ENCODE measurements around the gene PCDHA9. TPM values are rescaled to one million over a fixed set of nuclear protein-coding genes. Genes with fewer than 3 reads are reported as not detected.

The PCDHA9 gene
- total RNA-seq, 1 experiment from 2014 or later: 0.55 TPM

DNA sequence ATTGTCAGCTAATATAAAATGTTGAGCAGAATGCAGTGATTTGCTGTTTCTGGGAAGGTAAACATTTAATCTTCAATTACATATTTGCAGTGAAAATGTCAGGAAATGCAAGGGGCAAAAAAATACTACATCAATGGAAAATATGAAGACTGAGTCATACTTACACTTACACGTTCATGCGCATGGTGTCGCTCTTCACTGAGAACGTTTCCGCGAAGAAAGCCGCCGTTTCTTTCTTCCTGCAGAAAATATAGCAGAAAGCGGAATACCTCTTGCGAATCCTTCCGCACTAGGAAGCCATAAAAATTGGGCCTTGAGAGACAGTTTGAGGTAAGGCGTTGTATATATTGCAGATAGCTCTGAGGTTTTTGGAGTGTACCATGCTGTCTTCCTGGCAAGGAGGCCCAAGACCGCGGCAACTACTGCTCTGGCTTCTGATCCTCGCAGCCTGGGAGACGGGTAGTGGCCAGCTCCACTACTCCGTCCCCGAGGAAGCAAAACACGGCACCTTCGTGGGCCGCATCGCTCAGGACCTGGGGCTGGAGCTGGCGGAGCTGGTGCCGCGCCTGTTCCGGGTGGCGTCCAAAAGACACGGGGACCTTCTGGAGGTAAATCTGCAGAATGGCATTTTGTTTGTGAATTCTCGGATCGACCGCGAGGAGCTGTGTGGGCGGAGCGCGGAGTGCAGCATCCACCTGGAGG is 33.9 kb downstream of the PCDHA9 start, which contains the start of gene PCDHA13:
Gene PCDHA13 (plus strand): TSS at position 236 of the 702 bp plus-strand sequence. CDS start 145 bp downstream, at position 381.
- no peak within 1 kb of the TSS for H2BK5ac ChIP-seq (ENCODE audit: insufficient read length, low read length)
- no peaks in the 10 kb centered on the region for H3K9me3 Mint-ChIP-seq
- H3K56ac ChIP-seq (ENCODE audit: insufficient read length, low read depth, low read length): no peak within 1 kb of the TSS
- no peak within 1 kb of the TSS for H3K4ac ChIP-seq (ENCODE audit: low read depth, low read length)
- H3K27ac Mint-ChIP-seq: no peak within 1 kb of the TSS
- H3K18ac ChIP-seq (ENCODE audit: insufficient read length, low read depth, low read length): no peak within 1 kb of the TSS
- H4K20me1 ChIP-seq (ENCODE audit: control insufficient read depth, insufficient read depth, insufficient read length): no peaks in the 10 kb centered on the region
- no peaks in the 10 kb centered on the region for H3K9me3 ChIP-seq (ENCODE audit: control insufficient read depth, low read depth, low read length)
- H4K91ac ChIP-seq (ENCODE audit: insufficient read length, low read depth, low read length): no peak within 1 kb of the TSS
- H3K14ac ChIP-seq (ENCODE audit: insufficient read depth, low read length): no peak within 1 kb of the TSS
- H3K27ac ChIP-seq (ENCODE audit: insufficient read length, low read depth, low read length): no peak within 1 kb of the TSS
- TF ChIP-seq, protein P1, sequence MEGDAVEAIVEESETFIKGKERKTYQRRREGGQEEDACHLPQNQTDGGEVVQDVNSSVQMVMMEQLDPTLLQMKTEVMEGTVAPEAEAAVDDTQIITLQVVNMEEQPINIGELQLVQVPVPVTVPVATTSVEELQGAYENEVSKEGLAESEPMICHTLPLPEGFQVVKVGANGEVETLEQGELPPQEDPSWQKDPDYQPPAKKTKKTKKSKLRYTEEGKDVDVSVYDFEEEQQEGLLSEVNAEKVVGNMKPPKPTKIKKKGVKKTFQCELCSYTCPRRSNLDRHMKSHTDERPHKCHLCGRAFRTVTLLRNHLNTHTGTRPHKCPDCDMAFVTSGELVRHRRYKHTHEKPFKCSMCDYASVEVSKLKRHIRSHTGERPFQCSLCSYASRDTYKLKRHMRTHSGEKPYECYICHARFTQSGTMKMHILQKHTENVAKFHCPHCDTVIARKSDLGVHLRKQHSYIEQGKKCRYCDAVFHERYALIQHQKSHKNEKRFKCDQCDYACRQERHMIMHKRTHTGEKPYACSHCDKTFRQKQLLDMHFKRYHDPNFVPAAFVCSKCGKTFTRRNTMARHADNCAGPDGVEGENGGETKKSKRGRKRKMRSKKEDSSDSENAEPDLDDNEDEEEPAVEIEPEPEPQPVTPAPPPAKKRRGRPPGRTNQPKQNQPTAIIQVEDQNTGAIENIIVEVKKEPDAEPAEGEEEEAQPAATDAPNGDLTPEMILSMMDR (conservative IDR thresholded peaks at IDR 0.05): no peak
- no peak within 1 kb of the TSS for H4K5ac ChIP-seq (ENCODE audit: insufficient read length, low read depth, low read length)
- no peak within 1 kb of the TSS for H2AFZ ChIP-seq (ENCODE audit: low read length)
- peak; percentile 38 for DNase-seq
- no peaks in the 10 kb centered on the region for H3K79me1 ChIP-seq (ENCODE audit: insufficient read depth, low read depth, low read length, poor library complexity, severe bottlenecking)
- peak within 1 kb of the TSS in 1 of 2 experiments; percentile 33; a peak in 2 of 5 replicates for H3K4me3 Mint-ChIP-seq
- H2BK15ac ChIP-seq (ENCODE audit: low read depth, low read length): no peak within 1 kb of the TSS
- no peak within 1 kb of the TSS for H2BK120ac ChIP-seq (ENCODE audit: low read depth, low read length, poor library complexity, severe bottlenecking)
- H4K8ac ChIP-seq (replicated peaks; ENCODE audit: insufficient read length, low read depth, low read length): no peak within 1 kb of the TSS
- H3K4me2 ChIP-seq (ENCODE audit: insufficient read depth, insufficient read length, low read length): no peak within 1 kb of the TSS
- peaks cover 2% of the 10 kb centered on the region for H3K23me2 ChIP-seq (ENCODE audit: insufficient read length, low read depth, low read length, poor library complexity, severe bottlenecking)
- no peak within 1 kb of the TSS for H2AK5ac ChIP-seq (ENCODE audit: insufficient read length, low read length)
- H3K4me1 Mint-ChIP-seq: no peaks in the 10 kb centered on the region; a peak in 1 of 4 replicates
- no peak within 1 kb of the TSS for H2BK20ac ChIP-seq (ENCODE audit: low read depth, low read length, poor library complexity, severe bottlenecking)
- peaks cover 2% of the 10 kb centered on the region; the same call in 1 of the 2 replicates for H3K79me2 ChIP-seq (ENCODE audit: insufficient read depth, low read length)
- H3K4me1 ChIP-seq (ENCODE audit: insufficient read depth, low read length): no peaks in the 10 kb centered on the region
- H3K36me3 Mint-ChIP-seq (ENCODE audit: insufficient read depth in 1 of 3, low read depth in 3 of 3): peaks cover 4 to 13% (median 4%) of the 10 kb centered on the region in 3 experiments
- H3K23ac ChIP-seq (ENCODE audit: insufficient read length, low read depth, low read length): no peak within 1 kb of the TSS
- H3K9ac ChIP-seq (ENCODE audit: extremely low read depth, insufficient read length, low read length): no peak within 1 kb of the TSS
- no peak within 1 kb of the TSS for H2BK12ac ChIP-seq (ENCODE audit: insufficient read length, low read depth, low read length)
- no peaks in the 10 kb centered on the region for H3K27me3 ChIP-seq (ENCODE audit: insufficient read depth, low read length)
- no peaks in the 10 kb centered on the region for H3K27me3 Mint-ChIP-seq (ENCODE audit: low read depth)
- no CpG with 5 or more reads among the region's 35 CpGs for WGBS (ENCODE audit: extremely low coverage, insufficient read length, low lambda C conversion rate)
- no peak within 1 kb of the TSS for H3T11ph ChIP-seq (ENCODE audit: low read length)

All from H9 (cell line).